Endothelial cell of umbilical vein (primary cell): ENCODE measurements around the gene TBC1D9. TPM values are rescaled to one million over a fixed set of nuclear protein-coding genes. Genes with fewer than 3 reads are reported as not detected.

Experiments
- BruUV-seq: library from RNA; stranded (reverse); fragments of 400-500 nt; replicated peaks from 2 replicates; lab custom pipeline; 2021; lab: Mats Ljungman, UMichigan
- CTCF ChIA-PET: fragments of 300-600, 350-600 bp; sonication (Branson Sonifier 250); formaldehyde crosslinking; loops from one replicate; lab custom pipeline; 2021; ENCODE audit warnings: antibody characterized with exemption, inconsistent platforms; lab: Charles Lee
- POLR2A ChIA-PET: fragments of 300-600, 350-600 bp; sonication (Branson Sonifier 250); formaldehyde crosslinking; loops from one replicate; lab custom pipeline; 2021; ENCODE audit warnings: antibody characterized with exemption, inconsistent platforms; lab: Charles Lee
- DNase-seq: peaks from one replicate; pipeline ENCODE4 v3.0.0-alpha.2; 2011; ENCODE audit warnings: low read depth, low spot score
- FAIRE-seq: peaks from 2 replicates; lab custom pipeline; 2011; peaks lifted over from hg19 to GRCh38; lab: Jason Lieb, UNC
- H2AFZ ChIP-seq: 2 replicates; pipeline ENCODE4 v1.6.0; 2012; ENCODE audit warnings: low read depth, low read length, control low read depth, inconsistent platforms
- H3K27ac ChIP-seq: 2 replicates; pipeline ENCODE4 v1.5.1; 2011; ENCODE audit warnings: low read depth, mild to moderate bottlenecking, control low read depth, low read length, moderate library complexity; ENCODE audit not compliant: insufficient read depth
- H3K27me3 ChIP-seq, 2 experiments: 2 replicates each; pipeline versions ENCODE4 v1.6.0 to v1.6.1; 2011; ENCODE audit warnings: low read length in 2 of 2, mixed read lengths in 1 of 2; ENCODE audit not compliant: control insufficient read depth in 2 of 2, insufficient read depth in 2 of 2
- H3K36me3 ChIP-seq, 2 experiments: 2 replicates in 1 of 2; 3 replicates in 1 of 2; pipeline ENCODE4 v1.5.1; 2011; ENCODE audit warnings: low read length in 2 of 2, mild to moderate bottlenecking in 1 of 2, moderate library complexity in 1 of 2; ENCODE audit not compliant: control insufficient read depth in 2 of 2, insufficient read depth in 2 of 2; ENCODE audit errors: extremely low read depth in 1 of 2
- H3K4me1 ChIP-seq: 3 replicates; pipeline ENCODE4 v1.5.1; 2011; ENCODE audit warnings: mild to moderate bottlenecking, low read length; ENCODE audit not compliant: control insufficient read depth, insufficient read depth; ENCODE audit errors: extremely low read depth
- H3K4me2 ChIP-seq: 2 replicates; pipeline ENCODE4 v1.6.1; 2011; ENCODE audit warnings: low read length, control low read depth, mixed read lengths; ENCODE audit not compliant: insufficient read depth
- H3K4me3 ChIP-seq, 3 experiments: fragments of 200-600 bp in 1 of 3; sonication (generic), shearing (Covaris generic) in 1 of 3; replicated peaks in 1 of 3; 2 replicates each; pipeline ENCODE4 v1.5.1; 2011 to 2016; ENCODE audit warnings: control low read depth in 3 of 3, low read length in 3 of 3, mild to moderate bottlenecking in 2 of 3, inconsistent platforms in 1 of 3, low read depth in 1 of 3, moderate library complexity in 1 of 3; ENCODE audit not compliant: insufficient read depth in 1 of 3
- H3K79me2 ChIP-seq: 2 replicates; pipeline ENCODE4 v1.6.0; 2012; ENCODE audit warnings: low read length, inconsistent platforms; ENCODE audit not compliant: control insufficient read depth, insufficient read depth
- H3K9ac ChIP-seq: replicated peaks from 2 replicates; pipeline ENCODE3; 2011; ENCODE audit warnings: low read length, control low read depth; ENCODE audit not compliant: insufficient read depth; ENCODE audit errors: extremely low read depth
- H3K9me1 ChIP-seq: replicated peaks from 3 replicates; pipeline ENCODE4 v1.6.0; 2011; ENCODE audit warnings: mild to moderate bottlenecking, low read length; ENCODE audit not compliant: control insufficient read depth, insufficient read depth; ENCODE audit errors: extremely low read depth
- H3K9me3 ChIP-seq: replicated peaks from 2 replicates; pipeline ENCODE4 v1.5.1; 2012; ENCODE audit warnings: low read length, inconsistent platforms; ENCODE audit not compliant: control insufficient read depth, insufficient read depth
- H4K20me1 ChIP-seq: replicated peaks from 2 replicates; pipeline ENCODE3; 2011; ENCODE audit warnings: mild to moderate bottlenecking, low read length; ENCODE audit not compliant: control insufficient read depth, insufficient read depth; ENCODE audit errors: extremely low read depth
- EZH2 ChIP-seq: IDR thresholded peaks from 2 replicates; pipeline ENCODE4 v1.6.1; 2012; ENCODE audit warnings: borderline replicate concordance, low read depth, mild to moderate bottlenecking, moderate library complexity, low read length, inconsistent platforms; ENCODE audit not compliant: severe bottlenecking
- FOS ChIP-seq: IDR thresholded peaks from 2 replicates; pipeline ENCODE4 v1.6.1; 2011; ENCODE audit warnings: mild to moderate bottlenecking, low read length, moderate library complexity, borderline replicate concordance; ENCODE audit not compliant: insufficient read depth
- JUN ChIP-seq: IDR thresholded peaks from 2 replicates; pipeline ENCODE4 v1.6.1; 2011; ENCODE audit warnings: borderline replicate concordance, low read depth; ENCODE audit not compliant: insufficient read length, insufficient read depth
- dilution Hi-C: fragments of 300-500 bp; cut with MboI; formaldehyde crosslinking; loops from one replicate; pipeline ENCODE4 v1.15.0; 2019; ENCODE audit warnings: low sequenced_read_pairs; ENCODE audit not compliant: extremely low pct_ligation_motif_present
- intact Hi-C: fragments of 100-400 bp; cut with micrococcal nuclease; formaldehyde crosslinking; loops from one replicate; pipeline ENCODE4 v1.10.0; 2022
- polyA plus RNA-seq, 4 experiments: library from polyadenylated mRNA; depleted of rRNA in 3 of 4; stranded (reverse) in 3 of 4; unstranded in 1 of 4; fragments of >200 nt; gene quantifications; 2 replicates each; pipeline versions ENCODE4 v1.2.1 to v1.2.3, GENCODE V29; 2011 to 2012; ENCODE audit warnings: missing spikeins in 1 of 4
- total RNA-seq: library from RNA; stranded (reverse); gene quantifications from 2 replicates; pipeline ENCODE4 v1.2.3, GENCODE V29; 2021
- TF ChIP-seq, protein P1 (sequence below): IDR thresholded peaks from 2 replicates; pipeline ENCODE4 v1.6.1; 2011; ENCODE audit not compliant: insufficient read depth, insufficient read length

The TBC1D9 gene
- total and polyA plus RNA-seq, 2 donors (not counting 3 experiments of a cell fraction or from before 2014, with no cell fraction given): 21.7 to 45.3 TPM

DNA sequence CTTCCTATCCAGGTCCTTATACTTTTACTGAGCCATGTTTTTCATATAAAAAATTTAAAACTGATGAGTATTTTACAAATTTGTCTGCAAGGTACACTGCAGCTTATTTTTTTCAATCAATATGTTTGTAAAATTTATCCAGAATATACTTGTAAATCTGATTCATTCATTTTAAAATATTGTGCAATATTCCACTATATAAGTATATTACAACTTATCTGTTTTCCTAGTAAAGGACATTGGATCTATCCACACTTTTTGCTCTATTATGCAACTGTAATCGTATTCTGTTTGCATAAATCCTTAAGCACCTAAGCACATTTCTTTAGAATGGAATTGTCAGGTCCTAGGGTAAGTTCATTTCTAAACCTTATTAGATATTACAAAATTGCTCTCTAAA lies 49.5 kb downstream of the TBC1D9 start:
- Histone ChIP-seq H2AFZ (no peak overlapping the region), H3K4me2 (peak overlapping the region; percentile 9), H3K9me1 (no peaks in the 10 kb centered on the region), H3K9me3 (no peaks in the 10 kb centered on the region), H3K27ac (no peak overlapping the region), H3K36me3 (no peaks in the 10 kb centered on the region), H3K4me3 (no peak overlapping the region), H4K20me1 (peaks cover 3% of the 10 kb centered on the region), H3K4me1 (peaks cover 26% of the 10 kb centered on the region), H3K9ac (no peak overlapping the region), H3K27me3 (no peaks in the 10 kb centered on the region), H3K79me2 (peaks cover 16% of the 10 kb centered on the region)
- CTCF ChIA-PET: no interaction called here
- dilution Hi-C loops (no loop called here), intact Hi-C loops (loop anchor here (1.0 kb wide), 1 partner anchor 50 kb away; the partner anchor contains the start of gene TBC1D9)
- FAIRE-seq: no peak
- no peak for DNase-seq
- BruUV-seq: no TSS peak
- TF ChIP-seq, protein P1, sequence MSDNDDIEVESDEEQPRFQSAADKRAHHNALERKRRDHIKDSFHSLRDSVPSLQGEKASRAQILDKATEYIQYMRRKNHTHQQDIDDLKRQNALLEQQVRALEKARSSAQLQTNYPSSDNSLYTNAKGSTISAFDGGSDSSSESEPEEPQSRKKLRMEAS: no peak
- TF ChIP-seq FOS: peak; percentile 2
- POLR2A ChIA-PET: no interaction called here

DNA sequence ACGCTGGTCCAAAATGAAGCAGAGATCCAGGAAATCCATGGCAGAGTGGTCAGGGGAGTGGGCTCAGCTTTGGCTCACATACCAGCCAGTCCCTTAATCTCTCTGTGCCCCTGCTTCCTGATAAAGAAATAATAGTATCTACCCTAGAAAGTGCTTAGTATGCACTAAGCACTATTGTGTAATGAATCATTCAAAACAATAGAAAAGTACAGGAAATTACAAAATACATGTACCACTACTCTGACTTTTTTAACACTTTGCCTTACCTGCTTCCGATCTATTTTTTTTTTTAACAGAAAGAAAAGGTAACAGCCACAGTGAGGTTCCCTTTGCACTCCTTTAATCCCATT lies 49.9 kb downstream of the TBC1D9 start:
- Histone ChIP-seq H4K20me1 (peaks cover 3% of the 10 kb centered on the region), H3K9me1 (no peaks in the 10 kb centered on the region), H3K4me1 (peaks cover 26% of the 10 kb centered on the region), H3K79me2 (peaks cover 15% of the 10 kb centered on the region), H3K36me3 (peaks cover 0 to 2% of the 10 kb centered on the region in 2 experiments), H3K4me3 (no peak overlapping the region), H3K27ac (peak overlapping the region; percentile 33), H3K4me2 (peak overlapping the region; percentile 9), H3K27me3 (no peaks in the 10 kb centered on the region), H3K9ac (no peak overlapping the region), H2AFZ (no peak overlapping the region), H3K9me3 (no peaks in the 10 kb centered on the region)
- intact Hi-C loops (loop anchor here (1.0 kb wide), 1 partner anchor 50 kb away; the partner anchor contains the start of gene TBC1D9), dilution Hi-C loops (no loop called here)
- ChIA-PET CTCF (no interaction called here), POLR2A (no interaction called here)
- TF ChIP-seq JUN: peak; percentile 28
- TF ChIP-seq EZH2: no peak
- peak; percentile 47 for TF ChIP-seq FOS
- DNase-seq (peak; percentile 56), FAIRE-seq (no peak)
- BruUV-seq: no TSS peak
